Measurements from ENCODE around the gene FCER1G. TPM values are rescaled to one million over a fixed set of nuclear protein-coding genes. Genes with fewer than 3 reads are reported as not detected.
A peak's percentile ranks its signal among the peaks of the same experiment; 100 is the strongest.

FCER1G gene
- total and polyA plus RNA-seq, 9 of the 15 experiments (the other 6 are each of a cell fraction or from before 2014, with no cell fraction given) = 0.15 to 0.69 (median 0.31) TPM; not detected in 2

GRCh38 chr1:161187311-161187710, 27.8 kb upstream of the FCER1G start:
- H3K27ac ChIP-seq (ENCODE audit: extremely low read depth, low read depth, low read length) = no peak overlapping the region
- ChIA-PET POLR2A (interaction anchor here (0.6 to 1.1 kb wide), 2 partner anchors 21 to 25 kb away, joined by 3 read pairs; no protein-coding TSS in a partner anchor), CTCF (ENCODE audit: low intra/inter-chr PET ratio) (no interaction called here)
- no peak for DNase-seq (ENCODE audit: extremely low read depth in 1 of 4, low spot score in 3 of 4)
- in situ Hi-C loops (cut with MboI) = no loop called here
- FAIRE-seq = peak; percentile 51
- peak overlapping the region; percentile 2; the same call in 1 of the 2 replicates for H3K4me2 ChIP-seq (ENCODE audit: insufficient read depth, low read length)
- H2AFZ ChIP-seq (ENCODE audit: low read depth, low read length) = peak overlapping the region; percentile 76
- WGBS (ENCODE audit: insufficient coverage, low coverage, missing lambda C conversion rate) = 43% methylated on average over 3 of the region's 3 CpGs
- no peak for TF ChIP-seq IRF9 (tag; IDR thresholded peaks at IDR 0.05)
- TF ChIP-seq CHAMP1 (IDR thresholded peaks at IDR 0.05) = no peak
- TF ChIP-seq ZBTB34 (CRISPR knock-in tag; IDR thresholded peaks at IDR 0.05) = no peak
- TF ChIP-seq ZNF239 (CRISPR knock-in tag; IDR thresholded peaks at IDR 0.05) = no peak
- TF ChIP-seq ELK3 (CRISPR knock-in tag; IDR thresholded peaks at IDR 0.05) = no peak
- TF ChIP-seq TAF1 (IDR thresholded peaks at IDR 0.05; ENCODE audit: control insufficient read depth, extremely low read depth, insufficient read depth, low read length, severe bottlenecking) = no peak
- TF ChIP-seq THAP12 (CRISPR knock-in tag; IDR thresholded peaks at IDR 0.05) = no peak
- no peak for TF ChIP-seq ATF7 (IDR thresholded peaks at IDR 0.05)
- no peak for TF ChIP-seq EHMT2 (IDR thresholded peaks at IDR 0.05)
- TF ChIP-seq MTF1 (CRISPR knock-in tag; IDR thresholded peaks at IDR 0.05; ENCODE audit: borderline replicate concordance) = no peak
- TF ChIP-seq POLR3G (IDR thresholded peaks at IDR 0.05; ENCODE audit: extremely low read depth, insufficient read length, insufficient replicate concordance) = no peak
- no peaks in the 10 kb centered on the region for H3K36me3 ChIP-seq (ENCODE audit: control insufficient read depth, insufficient read depth, low read length)
- no peaks in the 10 kb centered on the region for H4K20me1 ChIP-seq (replicated peaks; ENCODE audit: control insufficient read depth, insufficient read depth, low read length)
- H3K4me1 ChIP-seq (replicated peaks in 1 of 2; ENCODE audit: control insufficient read depth in 2 of 2, insufficient read depth in 2 of 2, low read length in 2 of 2) = peaks cover 17 to 29% of the 10 kb centered on the region in 2 experiments
- H3K9ac ChIP-seq (ENCODE audit: insufficient read depth in 1 of 2, low read depth in 2 of 2, low read length in 2 of 2) = no peak overlapping the region
- BruUV-seq (replicated peaks) = no TSS peak
- H3K79me2 ChIP-seq (ENCODE audit: control insufficient read depth, insufficient read depth, low read length) = no peaks in the 10 kb centered on the region
- ATAC-seq = peak; percentile 30
- H3K9me1 ChIP-seq (ENCODE audit: control insufficient read depth, insufficient read depth, low read length) = no peaks in the 10 kb centered on the region
- no peaks in the 10 kb centered on the region for H3K27me3 ChIP-seq (ENCODE audit: control insufficient read depth in 2 of 2, insufficient read depth in 2 of 2, low read length in 2 of 2)
- H3K4me3 ChIP-seq = no peak overlapping the region
- intact Hi-C loops (cut with micrococcal nuclease) = no loop called here
- H3K9me3 ChIP-seq (replicated peaks; ENCODE audit: control insufficient read depth, insufficient read depth, low read depth, low read length) = no peaks in the 10 kb centered on the region
